AG04449 (cell line): Measurements from ENCODE around the gene PHF11.

Experiments used
- CTCF ChIA-PET: fragments of 350-600 bp; formaldehyde crosslinking; extraction: SDS; loops from one replicate; lab custom pipeline; 2021; ENCODE audit warnings: antibody characterized with exemption; lab: Yijun Ruan, JAX
- POLR2A ChIA-PET: fragments of 400-600, 350-600 bp; formaldehyde crosslinking; extraction: SDS; loops from one replicate; lab custom pipeline; 2020; ENCODE audit warnings: antibody characterized with exemption, inconsistent platforms; lab: Yijun Ruan, JAX
- DNase-seq: peaks from one replicate; pipeline ENCODE4 v3.0.0-alpha.2; 2010; ENCODE audit warnings: low read depth, low spot score
- H3K4me3 ChIP-seq: 2 replicates; pipeline ENCODE4 v1.5.1; 2011; ENCODE audit warnings: low read depth, mild to moderate bottlenecking, control low read depth, low read length
- TF ChIP-seq, protein P1 (sequence below): IDR thresholded peaks from one replicate; pipeline ENCODE4 v1.5.1; 2011; ENCODE audit warnings: mild to moderate bottlenecking, moderate library complexity, low read length, control low read depth, inconsistent platforms; ENCODE audit not compliant: insufficient read depth; ENCODE audit errors: missing control alignments

PHF11 gene

DNA sequence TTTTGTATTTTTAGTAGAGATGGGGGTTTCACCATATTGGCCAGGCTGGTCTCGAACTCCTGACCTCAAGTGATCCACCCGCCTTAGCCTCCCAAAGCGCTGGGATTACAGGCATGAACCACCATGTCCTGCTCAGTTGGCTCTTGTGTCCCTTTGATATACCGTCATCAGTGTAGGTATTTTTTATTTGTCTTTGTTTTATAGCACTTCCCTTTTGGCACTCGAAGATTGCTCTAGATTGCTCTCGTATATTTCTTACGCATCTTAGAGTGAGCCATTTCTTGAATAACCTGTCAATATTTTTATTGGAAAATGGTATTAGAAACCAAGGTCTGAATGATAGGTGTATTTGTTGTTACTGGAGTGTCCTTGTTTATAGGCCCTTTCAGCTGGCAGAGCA, 42.3 kb upstream of the PHF11 start:
- no peak overlapping the region for H3K4me3 ChIP-seq
- ChIA-PET POLR2A (no interaction called here), CTCF (interaction anchor here (0.8 to 1.4 kb wide), 2 partner anchors 9 to 17 kb away, joined by 3 to 10 read pairs; partner anchors contain the start of genes CAB39L and SETDB2)
- DNase-seq = no peak
- TF ChIP-seq, protein P1, sequence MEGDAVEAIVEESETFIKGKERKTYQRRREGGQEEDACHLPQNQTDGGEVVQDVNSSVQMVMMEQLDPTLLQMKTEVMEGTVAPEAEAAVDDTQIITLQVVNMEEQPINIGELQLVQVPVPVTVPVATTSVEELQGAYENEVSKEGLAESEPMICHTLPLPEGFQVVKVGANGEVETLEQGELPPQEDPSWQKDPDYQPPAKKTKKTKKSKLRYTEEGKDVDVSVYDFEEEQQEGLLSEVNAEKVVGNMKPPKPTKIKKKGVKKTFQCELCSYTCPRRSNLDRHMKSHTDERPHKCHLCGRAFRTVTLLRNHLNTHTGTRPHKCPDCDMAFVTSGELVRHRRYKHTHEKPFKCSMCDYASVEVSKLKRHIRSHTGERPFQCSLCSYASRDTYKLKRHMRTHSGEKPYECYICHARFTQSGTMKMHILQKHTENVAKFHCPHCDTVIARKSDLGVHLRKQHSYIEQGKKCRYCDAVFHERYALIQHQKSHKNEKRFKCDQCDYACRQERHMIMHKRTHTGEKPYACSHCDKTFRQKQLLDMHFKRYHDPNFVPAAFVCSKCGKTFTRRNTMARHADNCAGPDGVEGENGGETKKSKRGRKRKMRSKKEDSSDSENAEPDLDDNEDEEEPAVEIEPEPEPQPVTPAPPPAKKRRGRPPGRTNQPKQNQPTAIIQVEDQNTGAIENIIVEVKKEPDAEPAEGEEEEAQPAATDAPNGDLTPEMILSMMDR = no peak

GRCh38 chr13:49454388-49455006, 41.3 kb upstream of the PHF11 start:
- POLR2A ChIA-PET = no interaction called here
- no peak overlapping the region; the same call in 1 of the 2 replicates for H3K4me3 ChIP-seq
- TF ChIP-seq, protein P1 = no peak
- CTCF ChIA-PET = interaction anchor here (1.2 to 1.4 kb wide), 2 partner anchors 10 to 11 kb away, joined by 5 to 10 read pairs; partner anchors contain the start of genes CAB39L and SETDB2
- no peak for DNase-seq

- ChIA-PET CTCF (interaction anchor here (1.2 kb wide), 1 partner anchor 11 kb away, joined by 5 read pairs; the partner anchor contains the start of genes CAB39L and SETDB2), POLR2A (no interaction called here)
These were observed 40.8 kb upstream of the PHF11 start for GRCh38 chr13:49455007-49455398.

DNA sequence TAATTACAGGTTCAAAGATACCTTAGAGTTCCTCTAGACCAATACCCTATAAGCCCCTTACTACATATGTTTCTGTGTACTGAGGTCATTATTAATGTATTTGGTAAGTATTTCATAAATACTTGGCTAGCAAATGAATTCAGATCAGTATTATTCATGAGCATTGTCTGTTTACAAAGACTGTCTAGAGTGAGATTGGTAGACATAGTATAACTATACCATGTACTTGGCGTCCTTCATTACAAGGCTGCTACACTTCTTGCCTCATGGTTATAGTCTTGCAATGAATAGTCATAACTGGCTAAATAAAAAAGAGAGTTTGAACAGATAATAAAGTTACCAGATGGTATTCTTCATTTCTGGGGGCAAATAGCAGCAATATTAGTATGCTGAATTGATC, 39.6 kb upstream of the PHF11 start:
- TF ChIP-seq, protein P1 = no peak
- POLR2A ChIA-PET = no interaction called here

More at GRCh38 chr13:49455007-49455398, 40.8 kb upstream of the PHF11 start:
- no peak for DNase-seq
- H3K4me3 ChIP-seq = no peak overlapping the region
- TF ChIP-seq, protein P1 = no peak

GRCh38 chr13:49457221-49457620, 38.5 kb upstream of the PHF11 start:
- POLR2A ChIA-PET = no interaction called here
- CTCF ChIA-PET = interaction anchor here (1.0 to 1.3 kb wide), 3 partner anchors 12 to 150 kb away, joined by 4 read pairs; partner anchors contain the start of gene CAB39L
- DNase-seq = no peak
- TF ChIP-seq, protein P1 = no peak
- H3K4me3 ChIP-seq = no peak overlapping the region

More for the DNA sequence above, 39.6 kb upstream of the PHF11 start:
- H3K4me3 ChIP-seq = no peak overlapping the region
- CTCF ChIA-PET = no interaction called here
- no peak for DNase-seq

DNA sequence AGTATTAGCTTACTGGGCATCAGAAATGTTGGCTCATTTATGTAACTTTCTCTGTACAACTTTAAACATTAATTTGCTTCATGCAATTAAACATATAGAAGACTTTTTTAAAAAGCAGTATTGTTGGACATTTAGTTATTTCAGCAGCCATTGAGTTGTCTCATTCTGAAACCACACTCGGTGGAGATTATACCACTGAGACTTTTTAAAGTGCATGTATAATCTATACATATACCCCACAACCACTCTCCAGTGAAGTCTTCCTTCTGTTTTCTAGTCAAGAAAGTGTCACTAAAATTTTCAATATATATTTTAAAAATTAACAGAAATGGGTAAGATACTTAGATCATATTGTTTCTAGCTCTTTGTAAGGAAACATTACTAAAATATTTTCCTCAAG, 36.2 kb upstream of the PHF11 start:
- no peak overlapping the region for H3K4me3 ChIP-seq
- TF ChIP-seq, protein P1 = no peak
- POLR2A ChIA-PET = no interaction called here
- CTCF ChIA-PET = interaction anchor here (0.9 to 1.4 kb wide), 2 partner anchors 16 to 111 kb away, joined by 3 to 4 read pairs; partner anchors contain the start of gene CAB39L
- no peak for DNase-seq
